ENCODE data around the gene MAML2. TPM values are rescaled to one million over a fixed set of nuclear protein-coding genes. Genes with fewer than 3 reads are reported as not detected.

Gene MAML2
- total RNA-seq, 2 experiments from 2014 or later = 0.15 to 1.0 TPM

DNA sequence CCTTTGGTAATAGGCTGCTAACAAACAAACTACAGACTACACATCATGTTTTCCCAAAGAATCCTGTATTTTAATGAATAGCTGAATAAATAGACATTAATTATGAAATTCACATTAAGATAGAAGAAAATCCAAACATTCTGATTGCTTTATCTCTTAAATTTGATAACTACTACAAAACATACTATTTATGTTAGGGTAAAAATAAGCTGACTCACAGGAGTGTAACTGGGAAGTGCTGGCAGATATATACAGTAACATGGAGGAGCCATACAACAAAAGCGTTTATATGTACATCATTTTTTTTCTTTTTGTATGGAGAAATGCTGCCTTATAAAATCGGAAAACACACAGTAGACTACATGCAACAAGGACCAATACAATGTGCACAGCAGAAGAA is 366.4 kb downstream of the MAML2 start:
- H3K27ac ChIP-seq (ENCODE audit: low read depth, low read length, poor library complexity, severe bottlenecking) = no peak overlapping the region
- H3K36me3 ChIP-seq (ENCODE audit: insufficient read depth, low read length) = no peaks in the 10 kb centered on the region
- H2AFZ ChIP-seq (ENCODE audit: low read length) = no peak overlapping the region
- TF ChIP-seq EZH2phosphoT487 (IDR thresholded peaks at IDR 0.05; ENCODE audit: borderline replicate concordance, low read depth, low read length) = no peak
- TF ChIP-seq, protein P1, sequence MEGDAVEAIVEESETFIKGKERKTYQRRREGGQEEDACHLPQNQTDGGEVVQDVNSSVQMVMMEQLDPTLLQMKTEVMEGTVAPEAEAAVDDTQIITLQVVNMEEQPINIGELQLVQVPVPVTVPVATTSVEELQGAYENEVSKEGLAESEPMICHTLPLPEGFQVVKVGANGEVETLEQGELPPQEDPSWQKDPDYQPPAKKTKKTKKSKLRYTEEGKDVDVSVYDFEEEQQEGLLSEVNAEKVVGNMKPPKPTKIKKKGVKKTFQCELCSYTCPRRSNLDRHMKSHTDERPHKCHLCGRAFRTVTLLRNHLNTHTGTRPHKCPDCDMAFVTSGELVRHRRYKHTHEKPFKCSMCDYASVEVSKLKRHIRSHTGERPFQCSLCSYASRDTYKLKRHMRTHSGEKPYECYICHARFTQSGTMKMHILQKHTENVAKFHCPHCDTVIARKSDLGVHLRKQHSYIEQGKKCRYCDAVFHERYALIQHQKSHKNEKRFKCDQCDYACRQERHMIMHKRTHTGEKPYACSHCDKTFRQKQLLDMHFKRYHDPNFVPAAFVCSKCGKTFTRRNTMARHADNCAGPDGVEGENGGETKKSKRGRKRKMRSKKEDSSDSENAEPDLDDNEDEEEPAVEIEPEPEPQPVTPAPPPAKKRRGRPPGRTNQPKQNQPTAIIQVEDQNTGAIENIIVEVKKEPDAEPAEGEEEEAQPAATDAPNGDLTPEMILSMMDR (conservative IDR thresholded peaks at IDR 0.05; ENCODE audit: low read length) = no peak
- H3K4me2 ChIP-seq (ENCODE audit: low read length) = no peak overlapping the region
- H3K4me3 ChIP-seq (ENCODE audit: low read depth, low read length, poor library complexity, severe bottlenecking) = no peak overlapping the region
- POLR2A ChIA-PET = interaction anchor here (0.7 kb wide), 2 partner anchors 25 to 1059 kb away, joined by 3 to 4 read pairs; no protein-coding TSS in a partner anchor
- intact Hi-C loops (cut with micrococcal nuclease; ENCODE audit: unreplicated experiment) = no loop called here
- no peaks in the 10 kb centered on the region for H4K20me1 ChIP-seq (ENCODE audit: insufficient read depth, low read length)
- H3K79me2 ChIP-seq (ENCODE audit: insufficient read depth, low read depth, low read length) = no peaks in the 10 kb centered on the region
- no peak for DNase-seq (ENCODE audit: low spot score)
- H3K9me2 ChIP-seq (ENCODE audit: insufficient read depth, low read length) = no peaks in the 10 kb centered on the region
- CTCF ChIA-PET (ENCODE audit: unreplicated experiment) = no interaction called here
- no peaks in the 10 kb centered on the region for H3K9me3 ChIP-seq (ENCODE audit: low read length)
- H3K4me1 ChIP-seq (ENCODE audit: insufficient read depth, low read length, poor library complexity, severe bottlenecking) = no peaks in the 10 kb centered on the region
- no TSS peak for BruUV-seq (replicated peaks)

DNA sequence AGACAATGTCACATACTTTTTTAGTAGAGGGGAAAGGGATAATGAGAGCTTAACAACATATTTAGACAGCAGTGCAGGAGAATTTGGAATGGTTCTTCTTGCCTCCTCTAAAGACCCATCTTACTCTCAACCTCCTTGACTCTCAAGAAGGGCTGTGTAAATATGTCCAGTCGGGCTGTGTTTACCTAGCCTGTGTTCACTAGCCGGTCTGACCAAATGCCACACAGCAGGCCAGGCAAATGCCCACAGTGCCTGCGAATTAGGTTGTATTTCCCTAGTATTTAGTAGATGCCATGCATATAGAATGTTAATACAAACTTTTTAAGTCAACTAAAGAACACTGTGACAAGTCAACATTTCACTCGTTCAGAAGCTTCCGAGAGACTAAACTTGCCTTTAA is 367.7 kb downstream of the MAML2 start:
- CTCF ChIA-PET (ENCODE audit: unreplicated experiment) = no interaction called here
- H3K79me2 ChIP-seq (ENCODE audit: insufficient read depth, low read depth, low read length) = no peaks in the 10 kb centered on the region
- intact Hi-C loops (cut with micrococcal nuclease; ENCODE audit: unreplicated experiment) = no loop called here
- H4K20me1 ChIP-seq (ENCODE audit: insufficient read depth, low read length) = no peaks in the 10 kb centered on the region
- no peak overlapping the region for H2AFZ ChIP-seq (ENCODE audit: low read length)
- H3K9me2 ChIP-seq (ENCODE audit: insufficient read depth, low read length) = no peaks in the 10 kb centered on the region
- POLR2A ChIA-PET = interaction anchor here (0.7 to 1.1 kb wide), 2 partner anchors 16 kb away, joined by 3 read pairs; no protein-coding TSS in a partner anchor
- H3K4me1 ChIP-seq (ENCODE audit: insufficient read depth, low read length, poor library complexity, severe bottlenecking) = no peaks in the 10 kb centered on the region
- H3K36me3 ChIP-seq (ENCODE audit: insufficient read depth, low read length) = no peaks in the 10 kb centered on the region
- DNase-seq (ENCODE audit: low spot score) = no peak
- no peak overlapping the region for H3K27ac ChIP-seq (ENCODE audit: low read depth, low read length, poor library complexity, severe bottlenecking)
- no peak overlapping the region for H3K4me3 ChIP-seq (ENCODE audit: low read depth, low read length, poor library complexity, severe bottlenecking)
- BruUV-seq (replicated peaks) = no TSS peak
- no peak overlapping the region for H3K4me2 ChIP-seq (ENCODE audit: low read length)
- no peaks in the 10 kb centered on the region for H3K9me3 ChIP-seq (ENCODE audit: low read length)
- TF ChIP-seq, protein P1 (conservative IDR thresholded peaks at IDR 0.05; ENCODE audit: low read length) = no peak
- no peak for TF ChIP-seq EZH2phosphoT487 (IDR thresholded peaks at IDR 0.05; ENCODE audit: borderline replicate concordance, low read depth, low read length)

DNA sequence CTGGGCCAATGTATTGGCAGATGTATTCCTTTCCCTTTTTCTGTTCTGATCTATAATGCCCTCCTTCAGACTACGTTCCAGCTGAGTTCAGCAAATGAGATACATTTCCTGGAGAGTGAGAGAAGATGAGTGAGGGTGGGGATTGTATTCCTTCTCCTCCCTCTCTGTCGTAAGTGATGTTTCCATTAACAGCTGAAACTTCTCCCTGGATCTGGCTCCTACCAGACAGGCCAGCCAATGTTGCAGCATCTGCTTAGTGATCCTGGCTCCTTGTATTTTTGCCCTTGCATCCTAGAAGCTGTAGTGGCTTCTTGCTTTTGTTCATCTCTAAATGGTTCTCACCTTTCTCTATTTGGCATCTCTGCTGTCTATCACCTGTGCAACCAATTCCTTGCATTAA is 370.9 kb downstream of the MAML2 start:
- POLR2A ChIA-PET = interaction anchor here (0.6 to 1.6 kb wide), 3 partner anchors 12 to 780 kb away, joined by 3 to 4 read pairs (median 3); no protein-coding TSS in a partner anchor
- no peaks in the 10 kb centered on the region for H4K20me1 ChIP-seq (ENCODE audit: insufficient read depth, low read length)
- CTCF ChIA-PET (ENCODE audit: unreplicated experiment) = no interaction called here

More for the DNA sequence above, 370.9 kb downstream of the MAML2 start:
- Histone ChIP-seq H3K4me1 (ENCODE audit: insufficient read depth, low read length, poor library complexity, severe bottlenecking) (no peaks in the 10 kb centered on the region), H2AFZ (ENCODE audit: low read length) (no peak overlapping the region), H3K27ac (ENCODE audit: low read depth, low read length, poor library complexity, severe bottlenecking) (no peak overlapping the region), H3K9me2 (ENCODE audit: insufficient read depth, low read length) (no peaks in the 10 kb centered on the region), H3K79me2 (ENCODE audit: insufficient read depth, low read depth, low read length) (no peaks in the 10 kb centered on the region), H3K4me3 (ENCODE audit: low read depth, low read length, poor library complexity, severe bottlenecking) (no peak overlapping the region), H3K9me3 (ENCODE audit: low read length) (no peaks in the 10 kb centered on the region), H3K36me3 (ENCODE audit: insufficient read depth, low read length) (no peaks in the 10 kb centered on the region), H3K4me2 (ENCODE audit: low read length) (no peak overlapping the region)
- intact Hi-C loops (cut with micrococcal nuclease; ENCODE audit: unreplicated experiment) = no loop called here
- no TSS peak for BruUV-seq (replicated peaks)
- DNase-seq (ENCODE audit: low spot score) = no peak
- TF ChIP-seq, protein P1 (conservative IDR thresholded peaks at IDR 0.05; ENCODE audit: low read length) = no peak
- no peak for TF ChIP-seq EZH2phosphoT487 (IDR thresholded peaks at IDR 0.05; ENCODE audit: borderline replicate concordance, low read depth, low read length)
